ENCODE data around the gene MRPL54.

The MRPL54 gene

DNA sequence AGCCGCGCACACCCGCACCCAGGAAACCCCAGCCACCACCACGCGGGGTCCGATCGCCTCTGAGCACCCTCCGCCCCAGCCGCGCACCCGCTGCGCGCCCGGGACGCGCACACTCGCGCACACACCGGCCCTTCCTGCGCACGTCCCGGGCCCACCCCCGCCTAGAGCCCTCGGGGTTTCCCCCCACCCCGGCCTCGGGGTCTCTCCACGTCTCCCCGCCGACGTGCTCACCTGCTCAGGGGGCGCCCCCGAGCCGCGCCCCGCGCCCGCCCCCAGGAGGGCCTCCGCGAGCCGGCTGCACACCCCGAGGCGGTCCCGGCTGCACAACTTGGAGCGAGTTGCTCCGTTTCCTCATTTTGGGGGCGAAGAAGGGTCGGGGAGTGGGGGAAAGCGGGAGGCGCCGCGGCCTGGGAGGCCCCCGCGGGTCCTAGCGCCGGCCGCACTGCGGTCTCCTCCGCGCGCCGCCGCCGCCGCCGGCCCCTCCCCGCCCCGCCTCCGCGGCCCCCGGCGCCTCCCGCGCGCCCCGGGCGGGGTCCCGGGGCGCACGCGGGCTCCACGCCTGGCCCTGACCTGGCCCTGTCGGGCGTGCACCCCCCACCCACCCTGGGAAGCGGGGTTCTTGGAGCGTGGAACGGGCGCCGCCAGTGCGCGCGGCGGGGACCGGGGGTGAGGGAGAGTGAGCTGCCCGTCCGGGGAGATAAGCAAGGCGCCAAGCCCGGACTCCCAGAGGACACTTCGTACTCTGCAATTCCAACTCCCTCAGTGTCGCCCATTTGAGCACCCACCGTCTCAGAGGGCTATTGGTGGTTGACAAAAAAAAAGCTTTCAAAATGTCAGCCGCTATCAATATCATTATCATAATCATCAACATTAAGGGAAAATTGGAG is 23.7 kb downstream of the MRPL54 start, which contains the start of gene MATK:
TSS of gene MATK (minus strand) at position 444 of the 887 bp plus-strand sequence. CDS start 1,246 bp downstream, outside the sequence.
- no peak for DNase-seq (ENCODE audit: low spot score)

- DNase-seq (ENCODE audit: low spot score) = no peak
Measured at GRCh38 chr19:3788996-3789778, 26.7 kb downstream of the MRPL54 start.

- DNase-seq (ENCODE audit: low spot score) = no peak
Measured at GRCh38 chr19:3790209-3790734, 27.8 kb downstream of the MRPL54 start.

- DNase-seq (ENCODE audit: low spot score) = no peak
Measured at GRCh38 chr19:3790941-3791340, 28.5 kb downstream of the MRPL54 start.

GRCh38 chr19:3792114-3792513 is 29.6 kb downstream of the MRPL54 start:
- no peak for DNase-seq (ENCODE audit: low spot score)

DNA sequence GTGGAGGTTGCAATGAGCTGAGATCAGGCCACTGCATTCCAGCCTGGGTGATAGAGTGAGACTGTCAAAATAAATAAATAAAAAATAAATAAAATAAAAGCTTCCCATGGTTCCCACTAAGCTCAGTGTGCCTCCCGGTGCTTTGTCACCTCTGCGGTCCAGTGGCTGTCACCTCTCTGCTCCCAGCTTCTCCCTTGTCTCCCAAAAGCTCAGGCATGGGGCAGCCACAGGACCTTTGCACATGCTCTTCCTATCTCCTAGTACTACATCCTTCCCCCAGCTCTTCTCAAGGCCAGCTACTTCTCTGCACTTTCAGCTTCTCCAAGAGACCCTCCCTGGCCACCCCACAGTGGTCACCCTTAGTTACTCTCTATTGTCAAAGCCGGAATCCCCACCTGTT is 31.3 kb downstream of the MRPL54 start:
- DNase-seq (ENCODE audit: low spot score) = no peak

DNA sequence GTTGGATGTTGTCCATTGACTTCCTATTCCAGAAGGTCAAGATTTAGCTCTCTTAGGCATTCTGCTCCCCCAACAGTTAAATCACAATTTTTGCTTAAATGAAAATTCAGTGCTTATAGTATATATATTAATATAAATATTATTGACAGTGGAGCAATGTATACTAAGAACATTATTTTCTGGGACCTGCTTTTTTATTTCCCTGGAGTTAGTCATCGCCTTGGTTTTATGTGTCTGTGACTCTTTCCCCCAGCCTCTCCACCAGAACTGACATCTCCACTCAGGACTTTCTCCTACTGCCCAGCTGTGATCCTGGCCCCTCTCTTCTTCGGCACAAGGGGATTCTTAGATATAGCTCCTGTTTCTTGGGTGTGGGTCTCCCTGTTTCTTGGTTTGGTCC is 33.9 kb downstream of the MRPL54 start:
- DNase-seq (ENCODE audit: low spot score) = no peak

- DNase-seq (ENCODE audit: low spot score) = no peak
Measured at GRCh38 chr19:3798137-3798536, 35.7 kb downstream of the MRPL54 start.

DNA sequence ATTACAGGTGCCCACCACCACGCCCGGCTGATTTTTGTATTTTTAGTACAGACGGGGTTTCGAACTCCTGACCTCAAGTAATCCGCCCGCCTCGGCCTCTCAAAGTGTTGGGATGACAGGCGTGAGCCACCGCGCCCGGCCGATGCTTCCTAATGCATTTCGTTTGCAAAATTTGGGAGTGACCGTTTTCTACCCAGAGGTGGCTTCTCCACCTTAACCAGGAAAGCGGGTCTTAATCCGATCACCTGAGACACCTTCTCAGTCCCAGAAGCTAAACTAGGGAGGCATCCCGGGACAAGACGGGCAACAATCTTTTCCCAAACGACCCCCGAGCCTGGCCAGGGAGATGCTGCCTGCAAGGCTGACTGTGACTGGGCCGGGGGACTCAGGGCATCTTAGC is 38.5 kb downstream of the MRPL54 start:
- no peak for DNase-seq (ENCODE audit: low spot score)

GRCh38 chr19:3801412-3802096 is 39.1 kb downstream of the MRPL54 start:
- peak; percentile 5 for DNase-seq (ENCODE audit: low spot score)

DNA sequence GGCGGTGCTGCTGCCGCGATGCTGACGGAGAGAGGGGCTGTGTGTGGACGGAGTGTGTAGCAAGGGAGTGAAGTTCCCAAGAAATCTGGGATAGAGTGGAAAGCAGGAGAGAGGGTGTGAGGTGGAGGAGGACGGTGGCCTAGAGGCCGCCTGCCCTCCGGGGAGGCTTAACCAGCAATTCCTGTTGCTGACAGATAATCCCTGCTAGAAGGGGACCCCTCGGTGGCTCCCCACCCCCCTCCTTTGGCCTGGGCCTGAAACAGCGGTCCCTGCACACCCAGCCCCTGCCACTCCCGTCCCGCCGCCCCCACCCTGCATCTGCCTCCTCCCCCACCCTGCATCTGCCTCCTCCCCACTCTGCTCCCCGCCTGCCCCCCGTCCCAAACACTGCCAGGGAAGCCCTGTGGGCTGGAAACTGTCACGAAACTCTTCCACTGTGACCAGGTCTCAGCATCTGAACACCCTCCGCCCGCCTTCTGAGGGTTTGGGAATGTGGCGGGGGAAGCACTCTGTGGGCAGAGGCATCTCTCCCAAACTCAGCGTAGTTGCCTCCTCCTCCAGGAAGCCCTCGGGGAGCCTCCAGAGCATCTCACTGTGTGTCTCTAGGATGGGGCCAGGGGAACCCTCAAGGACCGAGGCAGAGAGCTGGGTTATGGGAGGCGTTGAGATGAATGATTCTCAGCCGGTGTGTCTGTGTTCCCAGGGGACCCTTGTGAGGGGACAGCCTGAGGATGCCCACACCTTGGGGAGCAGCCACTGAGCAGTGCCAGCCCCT is 40.8 kb downstream of the MRPL54 start:
- no peak for DNase-seq (ENCODE audit: low spot score)

- no peak for DNase-seq (ENCODE audit: low spot score)
Measured at GRCh38 chr19:3803986-3804385, 41.5 kb downstream of the MRPL54 start.

DNA sequence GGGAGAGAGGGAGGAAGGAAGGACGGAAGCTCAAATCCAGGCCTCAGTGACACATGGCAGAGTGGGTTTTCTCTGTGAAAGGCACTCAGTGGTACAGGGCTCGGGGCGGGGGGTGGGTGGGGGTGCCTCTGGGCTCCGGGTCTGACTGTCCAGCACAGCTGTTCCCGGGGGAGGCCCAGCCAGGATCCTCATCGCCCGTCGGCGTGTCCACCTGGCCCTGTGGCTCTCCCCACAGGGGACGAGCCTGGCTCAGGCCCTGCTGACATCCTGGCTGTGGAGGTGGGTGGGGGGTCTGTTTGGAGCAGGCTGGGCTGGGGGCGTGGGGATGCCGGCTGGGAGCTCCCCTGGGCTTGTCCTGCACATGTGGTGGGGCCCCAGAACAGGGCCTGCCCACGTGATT is 41.9 kb downstream of the MRPL54 start:
- DNase-seq (ENCODE audit: low spot score) = no peak

DNA sequence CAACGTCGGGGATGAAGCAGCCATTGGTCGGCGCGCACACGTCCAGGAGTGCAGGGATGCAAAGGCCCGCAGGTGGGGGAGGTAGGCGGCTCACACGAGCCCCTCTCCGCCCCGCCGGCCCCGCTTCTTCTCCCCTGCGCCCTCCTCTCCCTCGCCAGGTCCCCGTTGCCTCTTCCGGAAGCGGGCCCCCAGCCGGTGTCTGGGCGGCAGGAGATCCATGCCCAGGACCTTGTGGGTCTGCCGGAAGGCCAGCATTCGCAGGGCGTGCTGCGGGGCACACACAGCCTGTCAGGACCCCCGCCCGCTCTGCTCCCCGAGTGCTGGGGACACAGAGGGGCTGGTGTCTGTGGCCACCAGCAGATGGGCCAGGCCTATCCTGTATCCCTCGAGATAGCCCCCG is 43.4 kb downstream of the MRPL54 start:
- no peak for DNase-seq (ENCODE audit: low spot score)

DNA sequence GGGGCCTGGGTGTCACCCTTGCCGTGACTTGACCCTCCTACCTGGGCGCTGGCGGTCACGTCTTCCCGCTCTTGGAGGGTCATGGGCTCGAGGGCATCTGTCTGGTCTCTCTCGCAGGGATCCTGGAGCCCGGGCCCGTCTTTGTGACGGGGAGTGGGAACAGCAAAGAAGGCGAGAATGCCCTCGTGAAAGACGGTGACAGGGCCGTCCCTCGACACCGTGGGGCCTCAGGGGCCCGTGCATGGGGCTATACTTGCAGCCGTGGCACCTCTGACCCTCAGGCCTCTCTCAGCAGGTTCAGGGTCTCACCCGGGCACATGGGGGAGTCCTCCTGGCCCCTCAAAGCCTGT is 44.6 kb downstream of the MRPL54 start:
- no peak for DNase-seq (ENCODE audit: low spot score)

DNA sequence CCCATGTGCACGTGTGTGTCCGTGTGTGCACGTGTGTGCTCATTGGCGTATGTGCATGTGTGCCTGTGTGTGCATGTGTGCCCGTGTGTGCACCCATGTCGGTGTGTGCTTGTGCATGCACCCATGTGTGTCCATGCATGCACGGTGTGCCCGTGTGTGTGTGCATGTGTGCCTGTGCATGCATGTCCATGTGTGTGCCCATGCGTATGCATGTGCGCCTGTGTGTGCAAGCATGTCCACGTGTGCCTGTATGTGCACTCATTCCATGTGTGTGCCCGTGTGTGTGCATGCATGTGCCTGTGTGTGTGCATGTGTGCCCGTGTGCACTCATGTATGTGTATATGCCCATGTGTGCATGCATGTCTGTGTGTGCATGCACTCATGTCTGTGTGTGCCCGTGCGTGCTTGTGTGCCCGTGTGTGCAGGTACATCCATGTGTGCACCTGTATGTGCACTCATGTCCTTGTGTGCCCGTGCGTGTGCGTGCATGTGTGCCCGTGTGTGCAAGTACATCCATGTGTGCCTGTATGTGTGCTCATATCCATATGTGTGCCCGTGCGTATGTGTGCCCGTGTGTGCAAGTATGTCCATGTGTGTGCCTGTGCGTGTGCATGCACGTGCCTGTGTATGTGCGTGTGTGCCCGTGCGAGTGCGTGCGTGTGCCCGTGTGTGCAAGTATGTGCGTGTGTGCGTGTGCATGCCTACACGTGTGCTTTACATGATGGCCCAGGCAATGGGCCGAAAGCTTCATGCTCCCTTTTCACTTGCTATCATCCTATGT is 45.3 kb downstream of the MRPL54 start:
- DNase-seq (ENCODE audit: low spot score) = no peak

- no peak for DNase-seq (ENCODE audit: low spot score)
Measured at GRCh38 chr19:3808420-3809143, 46.1 kb downstream of the MRPL54 start.

GRCh38 chr19:3809881-3810707 is 47.6 kb downstream of the MRPL54 start:
- DNase-seq (ENCODE audit: low spot score) = no peak

- DNase-seq (ENCODE audit: low spot score) = no peak
Measured at GRCh38 chr19:3810708-3811355, 48.4 kb downstream of the MRPL54 start.

Data from pons (tissue), 1 donor.